Glutamatergic neuron (in vitro differentiated cells): ENCODE results near the gene C1QTNF1. TPM values are rescaled to one million over a fixed set of nuclear protein-coding genes. Genes with fewer than 3 reads are reported as not detected.
A peak's percentile ranks its signal among the peaks of the same experiment; 100 is the strongest.

ENCODE experiments used
- DNase-seq: peaks from one replicate; pipeline ENCODE4 v3.0.0; 2022
- H3K27ac Mint-ChIP-seq: one replicate; pipeline ENCODE4 v1.8.0; 2020; ENCODE audit warnings: mild to moderate bottlenecking, mixed read lengths, inconsistent platforms; ENCODE audit not compliant: unreplicated experiment
- H3K27me3 Mint-ChIP-seq: one replicate; pipeline ENCODE4 v1.8.0; 2020; ENCODE audit warnings: mild to moderate bottlenecking, moderate library complexity, mixed read lengths, inconsistent platforms; ENCODE audit not compliant: unreplicated experiment
- H3K36me3 Mint-ChIP-seq: one replicate; pipeline ENCODE4 v1.8.0; 2020; ENCODE audit warnings: mild to moderate bottlenecking, mixed read lengths, inconsistent platforms; ENCODE audit not compliant: unreplicated experiment
- H3K4me1 Mint-ChIP-seq: one replicate; pipeline ENCODE4 v1.8.0; 2020; ENCODE audit warnings: mild to moderate bottlenecking, low read depth, mixed read lengths, inconsistent platforms; ENCODE audit not compliant: unreplicated experiment
- H3K4me3 Mint-ChIP-seq: one replicate; pipeline ENCODE4 v1.8.0; 2020; ENCODE audit warnings: mild to moderate bottlenecking, mixed read lengths, inconsistent platforms; ENCODE audit not compliant: unreplicated experiment
- H3K9me3 Mint-ChIP-seq: one replicate; pipeline ENCODE4 v1.8.0; 2020; ENCODE audit warnings: mild to moderate bottlenecking, moderate library complexity, mixed read lengths, inconsistent platforms; ENCODE audit not compliant: unreplicated experiment
- total RNA-seq: library from RNA; stranded (reverse); fragmentation: NEBNext Ultra II Directional; extraction: Animal tissue kit (Norgen Biotek cat#: 25700); gene quantifications from one replicate; pipeline ENCODE4 v1.2.1, GENCODE V29; 2021; ENCODE audit not compliant: unreplicated experiment
- TF ChIP-seq, protein P1 (sequence below): fragments of 200-600 bp; sonication (generic); IDR thresholded peaks from one replicate; pipeline ENCODE4 v1.5.0; 2021; ENCODE audit not compliant: partially characterized antibody, unreplicated experiment

The C1QTNF1 gene
- total RNA-seq, 1 donor from 2014 or later, result 0.15 TPM

DNA sequence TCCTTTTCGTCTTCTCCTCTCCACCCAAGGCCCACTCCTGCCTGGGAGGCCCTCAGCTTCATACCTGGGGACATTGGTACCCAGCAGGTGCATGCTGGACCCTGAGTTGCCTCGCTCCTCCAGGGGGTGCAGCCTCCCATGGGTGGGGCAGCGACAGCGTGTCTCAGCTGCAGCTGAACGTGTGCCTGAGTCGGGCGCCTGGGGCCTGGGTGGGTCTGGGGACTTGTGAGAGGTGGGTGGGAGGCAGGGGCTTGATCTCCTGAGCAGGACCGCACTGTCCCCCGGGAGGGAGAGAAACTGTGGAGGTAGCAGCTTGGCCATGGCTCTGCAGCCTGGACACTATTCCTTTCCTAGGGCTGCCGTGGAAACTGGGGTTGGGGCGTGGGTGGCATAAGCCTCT is 25.9 kb downstream of the C1QTNF1 start:
- Mint-ChIP-seq H3K36me3 (peaks cover 23% of the 10 kb centered on the region), H3K9me3 (peaks cover 15% of the 10 kb centered on the region), H3K4me1 (peaks cover 18% of the 10 kb centered on the region), H3K27me3 (peaks cover 4% of the 10 kb centered on the region), H3K4me3 (no peak overlapping the region), H3K27ac (no peak overlapping the region)
- DNase-seq, result no peak
- TF ChIP-seq, protein P1, sequence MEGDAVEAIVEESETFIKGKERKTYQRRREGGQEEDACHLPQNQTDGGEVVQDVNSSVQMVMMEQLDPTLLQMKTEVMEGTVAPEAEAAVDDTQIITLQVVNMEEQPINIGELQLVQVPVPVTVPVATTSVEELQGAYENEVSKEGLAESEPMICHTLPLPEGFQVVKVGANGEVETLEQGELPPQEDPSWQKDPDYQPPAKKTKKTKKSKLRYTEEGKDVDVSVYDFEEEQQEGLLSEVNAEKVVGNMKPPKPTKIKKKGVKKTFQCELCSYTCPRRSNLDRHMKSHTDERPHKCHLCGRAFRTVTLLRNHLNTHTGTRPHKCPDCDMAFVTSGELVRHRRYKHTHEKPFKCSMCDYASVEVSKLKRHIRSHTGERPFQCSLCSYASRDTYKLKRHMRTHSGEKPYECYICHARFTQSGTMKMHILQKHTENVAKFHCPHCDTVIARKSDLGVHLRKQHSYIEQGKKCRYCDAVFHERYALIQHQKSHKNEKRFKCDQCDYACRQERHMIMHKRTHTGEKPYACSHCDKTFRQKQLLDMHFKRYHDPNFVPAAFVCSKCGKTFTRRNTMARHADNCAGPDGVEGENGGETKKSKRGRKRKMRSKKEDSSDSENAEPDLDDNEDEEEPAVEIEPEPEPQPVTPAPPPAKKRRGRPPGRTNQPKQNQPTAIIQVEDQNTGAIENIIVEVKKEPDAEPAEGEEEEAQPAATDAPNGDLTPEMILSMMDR, result no peak

DNA sequence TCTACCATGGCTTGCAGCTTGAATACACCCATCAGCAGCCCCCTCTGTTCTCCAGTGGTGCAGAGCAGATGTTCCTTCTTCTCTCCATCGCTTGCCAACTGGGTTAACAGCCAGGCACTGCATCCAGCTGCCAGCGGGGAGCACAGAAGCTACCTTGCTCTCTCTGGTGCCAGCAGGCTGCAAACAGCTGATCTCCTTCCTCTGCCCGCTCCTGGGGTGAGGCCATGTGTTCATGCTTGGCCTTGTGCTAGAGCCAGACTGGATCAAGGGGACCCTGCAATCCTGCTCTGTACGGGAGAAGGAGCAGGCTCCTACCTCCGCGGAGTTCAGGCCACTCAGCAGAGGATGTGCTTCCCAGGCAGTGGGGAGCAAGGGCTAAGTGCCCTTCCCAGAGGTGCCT is 26.6 kb downstream of the C1QTNF1 start:
- Mint-ChIP-seq H3K9me3 (peaks cover 12% of the 10 kb centered on the region), H3K36me3 (peaks cover 26% of the 10 kb centered on the region), H3K4me3 (no peak overlapping the region), H3K27ac (no peak overlapping the region), H3K27me3 (peaks cover 3% of the 10 kb centered on the region), H3K4me1 (peaks cover 12% of the 10 kb centered on the region)
- TF ChIP-seq, protein P1, result no peak
- no peak for DNase-seq

DNA sequence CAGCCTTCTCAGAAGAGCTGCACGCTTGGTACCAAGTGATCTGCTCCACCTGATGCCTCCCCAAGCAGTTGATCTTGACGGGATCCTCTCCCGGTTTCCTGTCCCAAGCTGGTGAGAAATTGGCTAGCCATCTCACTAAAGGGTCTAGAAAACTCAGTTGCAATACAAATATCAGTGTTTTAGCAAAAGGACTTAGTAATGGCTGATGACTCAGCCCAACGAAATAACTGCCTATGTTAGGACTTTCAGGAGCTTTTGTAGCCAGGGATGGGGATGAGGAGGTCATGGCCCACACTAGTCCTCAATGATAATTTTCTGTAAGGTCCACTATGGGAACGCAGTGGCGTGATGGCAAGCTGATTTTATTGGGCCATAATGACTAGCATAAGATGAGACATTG is 27.3 kb downstream of the C1QTNF1 start:
- H3K4me1 Mint-ChIP-seq, result peaks cover 4% of the 10 kb centered on the region
- peak overlapping the region; percentile 34 for H3K27ac Mint-ChIP-seq
- DNase-seq, result no peak
- H3K4me3 Mint-ChIP-seq, result no peak overlapping the region
- peaks cover 12% of the 10 kb centered on the region for H3K9me3 Mint-ChIP-seq
- peaks cover 3% of the 10 kb centered on the region for H3K27me3 Mint-ChIP-seq
- H3K36me3 Mint-ChIP-seq, result peaks cover 26% of the 10 kb centered on the region
- TF ChIP-seq, protein P1, result no peak

DNA sequence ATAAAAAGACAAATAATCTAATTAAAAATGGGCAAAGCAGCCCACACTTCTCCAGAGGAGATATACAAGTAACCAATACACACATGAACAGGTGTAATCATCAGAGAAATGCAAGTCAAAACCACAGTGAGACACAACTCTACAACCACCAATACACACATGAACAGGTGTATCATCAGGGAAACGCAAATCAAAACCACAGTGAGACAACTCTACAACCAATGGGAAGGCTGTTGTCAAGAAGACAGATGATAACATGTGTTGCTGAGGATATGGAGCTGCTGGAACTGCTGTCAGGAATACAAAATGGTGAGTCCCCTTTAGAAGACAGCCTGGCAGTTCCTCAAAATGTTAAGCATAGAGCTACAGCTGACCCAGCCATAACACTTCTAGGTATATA is 28.2 kb downstream of the C1QTNF1 start:
- peaks cover 26% of the 10 kb centered on the region for H3K36me3 Mint-ChIP-seq
- TF ChIP-seq, protein P1, result no peak
- H3K9me3 Mint-ChIP-seq, result peaks cover 12% of the 10 kb centered on the region
- no peak overlapping the region for H3K4me3 Mint-ChIP-seq
- H3K27me3 Mint-ChIP-seq, result peaks cover 3% of the 10 kb centered on the region
- no peaks in the 10 kb centered on the region for H3K4me1 Mint-ChIP-seq
- DNase-seq, result no peak
- H3K27ac Mint-ChIP-seq, result no peak overlapping the region

DNA sequence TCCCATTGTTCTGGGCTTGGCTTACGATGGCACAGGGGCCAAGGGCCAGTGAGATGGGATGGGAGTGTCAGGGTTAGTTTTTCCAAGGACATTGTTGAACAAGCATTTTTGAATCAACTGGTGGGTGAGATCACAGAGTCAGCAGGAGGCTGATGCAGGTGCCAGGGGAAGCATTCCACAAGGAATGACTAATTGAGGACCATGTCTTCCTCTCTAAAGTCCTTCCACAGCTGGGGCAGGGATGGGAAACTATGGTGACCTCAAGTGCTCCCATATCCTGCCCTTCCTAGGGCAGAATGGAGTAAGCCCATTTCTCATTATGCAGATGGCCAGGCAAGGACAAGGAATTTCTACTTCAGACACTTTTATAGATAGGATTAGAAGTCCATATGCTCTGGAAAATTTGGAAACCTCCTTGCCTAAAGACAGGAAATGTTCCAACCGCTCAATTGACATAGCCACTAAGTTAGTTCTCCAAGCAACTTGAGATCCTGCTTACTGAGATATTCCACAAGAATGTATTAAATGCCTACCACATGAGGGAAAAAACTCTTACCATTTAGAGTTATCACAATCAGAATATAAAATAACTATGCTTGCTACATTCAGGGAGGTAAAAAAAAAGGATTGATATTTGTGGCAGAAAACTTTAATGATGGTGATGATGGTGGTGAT is 29.4 kb downstream of the C1QTNF1 start:
- peaks cover 11% of the 10 kb centered on the region for H3K9me3 Mint-ChIP-seq
- no peak for DNase-seq
- TF ChIP-seq, protein P1, result no peak
- H3K36me3 Mint-ChIP-seq, result peaks cover 33% of the 10 kb centered on the region
- peaks cover 3% of the 10 kb centered on the region for H3K27me3 Mint-ChIP-seq
- H3K27ac Mint-ChIP-seq, result no peak overlapping the region
- H3K4me1 Mint-ChIP-seq, result no peaks in the 10 kb centered on the region
- no peak overlapping the region for H3K4me3 Mint-ChIP-seq
